ENCODE data around the gene ZNF683. TPM values are rescaled to one million over a fixed set of nuclear protein-coding genes. Genes with fewer than 3 reads are reported as not detected.

The ZNF683 gene
- polyA plus RNA-seq, 1 donor (not counting 4 experiments of a cell fraction or from before 2014, with no cell fraction given): not detected

GRCh38 chr1:26346274-26347033 lies 26.1 kb downstream of the ZNF683 start:
- no peak overlapping the region for H3K9ac ChIP-seq (ENCODE audit: control insufficient read depth, extremely low read depth, insufficient read depth, low read length)
- H3K27me3 ChIP-seq (ENCODE audit: control insufficient read depth, extremely low read depth, insufficient read depth, low read length): no peaks in the 10 kb centered on the region
- FAIRE-seq (no peak), DNase-seq (ENCODE audit: low read depth, low spot score) (no peak)
- H3K4me2 ChIP-seq (ENCODE audit: control insufficient read depth, extremely low read depth, insufficient read depth, low read depth, low read length): no peak overlapping the region
- peaks cover 0 to 15% of the 10 kb centered on the region in 2 experiments for H3K36me3 ChIP-seq (ENCODE audit: control insufficient read depth in 2 of 2, extremely low read depth in 1 of 2, insufficient read depth in 2 of 2, low read length in 2 of 2)
- peaks cover 12% of the 10 kb centered on the region for H3K4me1 ChIP-seq (ENCODE audit: control insufficient read depth, extremely low read depth, insufficient read depth, low read length)
- no peak overlapping the region for H3K4me3 ChIP-seq (ENCODE audit: control insufficient read depth in 2 of 3, extremely low read depth in 1 of 3, insufficient read depth in 2 of 3, low read depth in 1 of 3, low read length in 3 of 3)
- dilution Hi-C loops (cut with MboI; ENCODE audit: extremely low pct_ligation_motif_present, low sequenced_read_pairs): no loop called here
- H3K9me3 ChIP-seq (ENCODE audit: control insufficient read depth, low read depth, low read length): no peaks in the 10 kb centered on the region
- no peaks in the 10 kb centered on the region for H3K79me2 ChIP-seq (ENCODE audit: control insufficient read depth, insufficient read depth, low read length)
- TF ChIP-seq, protein P1, sequence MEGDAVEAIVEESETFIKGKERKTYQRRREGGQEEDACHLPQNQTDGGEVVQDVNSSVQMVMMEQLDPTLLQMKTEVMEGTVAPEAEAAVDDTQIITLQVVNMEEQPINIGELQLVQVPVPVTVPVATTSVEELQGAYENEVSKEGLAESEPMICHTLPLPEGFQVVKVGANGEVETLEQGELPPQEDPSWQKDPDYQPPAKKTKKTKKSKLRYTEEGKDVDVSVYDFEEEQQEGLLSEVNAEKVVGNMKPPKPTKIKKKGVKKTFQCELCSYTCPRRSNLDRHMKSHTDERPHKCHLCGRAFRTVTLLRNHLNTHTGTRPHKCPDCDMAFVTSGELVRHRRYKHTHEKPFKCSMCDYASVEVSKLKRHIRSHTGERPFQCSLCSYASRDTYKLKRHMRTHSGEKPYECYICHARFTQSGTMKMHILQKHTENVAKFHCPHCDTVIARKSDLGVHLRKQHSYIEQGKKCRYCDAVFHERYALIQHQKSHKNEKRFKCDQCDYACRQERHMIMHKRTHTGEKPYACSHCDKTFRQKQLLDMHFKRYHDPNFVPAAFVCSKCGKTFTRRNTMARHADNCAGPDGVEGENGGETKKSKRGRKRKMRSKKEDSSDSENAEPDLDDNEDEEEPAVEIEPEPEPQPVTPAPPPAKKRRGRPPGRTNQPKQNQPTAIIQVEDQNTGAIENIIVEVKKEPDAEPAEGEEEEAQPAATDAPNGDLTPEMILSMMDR (optimal IDR thresholded peaks at IDR 0.05 in 1 of 3, IDR thresholded peaks at IDR 0.05 in 1 of 3, conservative IDR thresholded peaks at IDR 0.05 in 1 of 3; ENCODE audit: extremely low read depth in 1 of 3, insufficient read depth in 2 of 3, low read length in 3 of 3): no peak
- TF ChIP-seq EZH2 (IDR thresholded peaks at IDR 0.05; ENCODE audit: low read length): no peak
- H4K20me1 ChIP-seq (ENCODE audit: control insufficient read depth, extremely low read depth, insufficient read depth, low read length): no peaks in the 10 kb centered on the region
- H3K9me1 ChIP-seq (ENCODE audit: control insufficient read depth, extremely low read depth, insufficient read depth, low read length): no peaks in the 10 kb centered on the region
- H2AFZ ChIP-seq (ENCODE audit: control insufficient read depth, low read length): no peak overlapping the region
- H3K27ac ChIP-seq (ENCODE audit: control insufficient read depth, insufficient read depth, low read length): no peak overlapping the region

DNA sequence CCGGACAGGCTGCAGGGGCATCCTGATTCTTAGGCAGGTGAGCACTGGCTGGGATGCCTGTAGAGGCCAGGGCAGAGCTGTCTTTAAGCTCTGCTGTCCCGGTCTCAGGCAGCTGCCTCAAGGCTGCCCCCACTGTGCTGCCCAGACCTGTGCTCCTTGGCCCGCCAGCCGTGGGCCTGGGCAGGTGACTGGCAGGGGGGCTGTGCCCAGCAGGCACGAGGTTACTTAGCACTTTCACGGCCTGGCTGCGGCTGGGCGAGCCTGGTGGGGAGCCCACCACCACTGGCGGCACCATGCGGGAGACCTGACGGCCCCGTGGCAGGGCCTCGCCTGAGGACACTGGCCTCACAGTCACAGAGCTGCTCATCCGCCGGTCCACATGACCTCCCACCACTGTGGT lies 26.8 kb downstream of the ZNF683 start:
- no peaks in the 10 kb centered on the region for H3K79me2 ChIP-seq (ENCODE audit: control insufficient read depth, insufficient read depth, low read length)
- peaks cover 0 to 15% of the 10 kb centered on the region in 2 experiments for H3K36me3 ChIP-seq (ENCODE audit: control insufficient read depth in 2 of 2, extremely low read depth in 1 of 2, insufficient read depth in 2 of 2, low read length in 2 of 2)
- FAIRE-seq (no peak), DNase-seq (ENCODE audit: low read depth, low spot score) (no peak)
- H3K4me2 ChIP-seq (ENCODE audit: control insufficient read depth, extremely low read depth, insufficient read depth, low read depth, low read length): no peak overlapping the region
- H3K4me1 ChIP-seq (ENCODE audit: control insufficient read depth, extremely low read depth, insufficient read depth, low read length): peaks cover 7% of the 10 kb centered on the region
- no peaks in the 10 kb centered on the region for H4K20me1 ChIP-seq (ENCODE audit: control insufficient read depth, extremely low read depth, insufficient read depth, low read length)
- dilution Hi-C loops (cut with MboI; ENCODE audit: extremely low pct_ligation_motif_present, low sequenced_read_pairs): no loop called here
- no peak overlapping the region for H2AFZ ChIP-seq (ENCODE audit: control insufficient read depth, low read length)
- TF ChIP-seq, protein P1 (optimal IDR thresholded peaks at IDR 0.05 in 1 of 3, IDR thresholded peaks at IDR 0.05 in 1 of 3, conservative IDR thresholded peaks at IDR 0.05 in 1 of 3; ENCODE audit: extremely low read depth in 1 of 3, insufficient read depth in 2 of 3, low read length in 3 of 3): no peak
- TF ChIP-seq EZH2 (IDR thresholded peaks at IDR 0.05; ENCODE audit: low read length): no peak
- no peak overlapping the region for H3K9ac ChIP-seq (ENCODE audit: control insufficient read depth, extremely low read depth, insufficient read depth, low read length)
- H3K9me1 ChIP-seq (ENCODE audit: control insufficient read depth, extremely low read depth, insufficient read depth, low read length): no peaks in the 10 kb centered on the region
- no peak overlapping the region for H3K4me3 ChIP-seq (ENCODE audit: control insufficient read depth in 2 of 3, extremely low read depth in 1 of 3, insufficient read depth in 2 of 3, low read depth in 1 of 3, low read length in 3 of 3)
- H3K27me3 ChIP-seq (ENCODE audit: control insufficient read depth, extremely low read depth, insufficient read depth, low read length): no peaks in the 10 kb centered on the region
- no peak overlapping the region for H3K27ac ChIP-seq (ENCODE audit: control insufficient read depth, insufficient read depth, low read length)
- no peaks in the 10 kb centered on the region for H3K9me3 ChIP-seq (ENCODE audit: control insufficient read depth, low read depth, low read length)
